ENCODE data around the gene TRIM47. TPM values are rescaled to one million over a fixed set of nuclear protein-coding genes. Genes with fewer than 3 reads are reported as not detected.

Gene TRIM47
- total and polyA plus RNA-seq, 2 of the 13 experiments (the other 11 are each of a cell fraction or from before 2014, with no cell fraction given): 33.5 to 82.0 TPM

- TF ChIP-seq ZFP37 (CRISPR knock-in tag; IDR thresholded peaks at IDR 0.05; ENCODE audit: borderline replicate concordance): no peak
- TF ChIP-seq ZIK1 (CRISPR knock-in tag; IDR thresholded peaks at IDR 0.05; ENCODE audit: borderline replicate concordance, low read depth): peak; percentile 76
- TF ChIP-seq ZSCAN31 (CRISPR knock-in tag; IDR thresholded peaks at IDR 0.05; ENCODE audit: low read depth): 0 out of 2 replicates have a peak, but pooled peaks have one; percentile 9
- peak; percentile 34 for TF ChIP-seq SAP130 (CRISPR knock-in tag; IDR thresholded peaks at IDR 0.05; ENCODE audit: low read depth)
- TF ChIP-seq ARID2 (CRISPR knock-in tag; IDR thresholded peaks at IDR 0.05; ENCODE audit: borderline replicate concordance): 0 out of 2 replicates have a peak, but pooled peaks have one; percentile 20
- TF ChIP-seq PATZ1 (CRISPR knock-in tag; IDR thresholded peaks at IDR 0.05): peak; percentile 90
- no peak for TF ChIP-seq KDM3A (CRISPR knock-in tag; IDR thresholded peaks at IDR 0.05; ENCODE audit: low read depth)
- no peak for TF ChIP-seq ZNF720 (CRISPR knock-in tag; IDR thresholded peaks at IDR 0.05)
- no peak for TF ChIP-seq NFKBIZ (CRISPR knock-in tag; IDR thresholded peaks at IDR 0.05)
- TF ChIP-seq, protein P1, sequence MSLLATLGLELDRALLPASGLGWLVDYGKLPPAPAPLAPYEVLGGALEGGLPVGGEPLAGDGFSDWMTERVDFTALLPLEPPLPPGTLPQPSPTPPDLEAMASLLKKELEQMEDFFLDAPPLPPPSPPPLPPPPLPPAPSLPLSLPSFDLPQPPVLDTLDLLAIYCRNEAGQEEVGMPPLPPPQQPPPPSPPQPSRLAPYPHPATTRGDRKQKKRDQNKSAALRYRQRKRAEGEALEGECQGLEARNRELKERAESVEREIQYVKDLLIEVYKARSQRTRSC (CRISPR knock-in tag; IDR thresholded peaks at IDR 0.05; ENCODE audit: low read depth): no peak
- no peak for TF ChIP-seq FOXO1 (CRISPR knock-in tag; IDR thresholded peaks at IDR 0.05)
- TF ChIP-seq REXO4 (CRISPR knock-in tag; IDR thresholded peaks at IDR 0.05; ENCODE audit: borderline replicate concordance): no peak
- no peak for TF ChIP-seq RAD51 (IDR thresholded peaks at IDR 0.05; ENCODE audit: borderline replicate concordance)
- 0 out of 2 replicates have a peak, but pooled peaks have one; percentile 4 for TF ChIP-seq HMG20B (CRISPR knock-in tag; conservative IDR thresholded peaks at IDR 0.05)
- TF ChIP-seq MZF1 (CRISPR knock-in tag; IDR thresholded peaks at IDR 0.05; ENCODE audit: borderline replicate concordance): no peak
- TF ChIP-seq TARDBP (CRISPR knock-in tag; IDR thresholded peaks at IDR 0.05): peak; percentile 59; the same call in 1 of the 2 replicates
- TF ChIP-seq ATF3 (CRISPR knock-in tag; IDR thresholded peaks at IDR 0.05): peak; percentile 63; the same call in 1 of the 2 replicates
Measured at GRCh38 chr17:75844530-75845057, 33.8 kb downstream of the TRIM47 start (continued).

All from HepG2 (cell line).